ENCODE measurements around the gene PIEZO2. TPM values are rescaled to one million over a fixed set of nuclear protein-coding genes. Genes with fewer than 3 reads are reported as not detected.

PIEZO2 gene
- total RNA-seq, 4 donors from 2014 or later = 2.4 to 5.2 (median 3.3) TPM

DNA sequence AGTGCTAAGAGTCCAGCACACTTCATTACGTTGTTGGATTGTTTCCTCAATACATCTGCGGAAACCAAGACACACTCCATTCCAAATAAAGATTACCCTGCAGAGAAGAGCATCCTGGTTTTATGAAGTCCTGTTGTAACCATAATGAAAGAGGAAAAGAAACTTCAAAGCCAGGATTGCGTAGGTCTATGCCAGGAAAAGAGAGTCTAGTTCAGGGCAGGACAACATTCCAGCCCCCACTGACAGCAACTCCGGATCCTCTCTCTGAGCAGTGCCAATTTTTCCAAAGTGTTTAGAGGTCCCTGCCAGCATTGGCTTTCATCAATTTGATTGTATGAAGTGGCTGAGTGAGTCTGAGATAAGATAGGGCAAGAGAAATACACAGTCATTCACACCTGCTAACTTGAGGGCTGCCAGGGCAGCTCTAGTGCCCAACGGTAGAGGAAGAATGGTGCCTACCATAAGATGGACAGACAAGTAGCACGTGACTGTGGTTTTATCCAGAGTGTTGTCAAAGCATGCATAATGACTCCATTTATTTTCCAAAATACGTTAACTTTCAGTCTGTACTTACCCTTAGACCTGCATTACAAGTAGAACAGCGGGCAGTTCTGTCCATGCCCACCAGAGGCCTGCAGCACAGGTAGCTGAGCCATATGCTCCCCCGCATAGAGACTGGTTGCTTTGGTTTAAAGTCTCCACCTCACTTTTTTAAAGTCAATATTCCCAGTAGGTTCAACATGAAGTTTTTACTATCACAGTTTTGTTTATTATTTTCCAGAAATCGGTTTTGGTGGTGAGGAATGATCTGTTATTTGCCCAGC, 23.7 kb downstream of the PIEZO2 start:
- H3K27ac ChIP-seq (replicated peaks in 1 of 4) = no peak overlapping the region
- TF ChIP-seq EP300 (IDR thresholded peaks at IDR 0.05) = no peak
- TF ChIP-seq POLR2AphosphoS5 (IDR thresholded peaks at IDR 0.05) = no peak
- no peak for TF ChIP-seq POLR2A (IDR thresholded peaks at IDR 0.05; ENCODE audit: low read depth)
- TF ChIP-seq, protein P1, sequence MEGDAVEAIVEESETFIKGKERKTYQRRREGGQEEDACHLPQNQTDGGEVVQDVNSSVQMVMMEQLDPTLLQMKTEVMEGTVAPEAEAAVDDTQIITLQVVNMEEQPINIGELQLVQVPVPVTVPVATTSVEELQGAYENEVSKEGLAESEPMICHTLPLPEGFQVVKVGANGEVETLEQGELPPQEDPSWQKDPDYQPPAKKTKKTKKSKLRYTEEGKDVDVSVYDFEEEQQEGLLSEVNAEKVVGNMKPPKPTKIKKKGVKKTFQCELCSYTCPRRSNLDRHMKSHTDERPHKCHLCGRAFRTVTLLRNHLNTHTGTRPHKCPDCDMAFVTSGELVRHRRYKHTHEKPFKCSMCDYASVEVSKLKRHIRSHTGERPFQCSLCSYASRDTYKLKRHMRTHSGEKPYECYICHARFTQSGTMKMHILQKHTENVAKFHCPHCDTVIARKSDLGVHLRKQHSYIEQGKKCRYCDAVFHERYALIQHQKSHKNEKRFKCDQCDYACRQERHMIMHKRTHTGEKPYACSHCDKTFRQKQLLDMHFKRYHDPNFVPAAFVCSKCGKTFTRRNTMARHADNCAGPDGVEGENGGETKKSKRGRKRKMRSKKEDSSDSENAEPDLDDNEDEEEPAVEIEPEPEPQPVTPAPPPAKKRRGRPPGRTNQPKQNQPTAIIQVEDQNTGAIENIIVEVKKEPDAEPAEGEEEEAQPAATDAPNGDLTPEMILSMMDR (IDR thresholded peaks at IDR 0.05) = no peak
- no peak overlapping the region for H3K4me3 ChIP-seq
- H3K4me1 ChIP-seq = no peaks in the 10 kb centered on the region
- 64% methylated on average over 10 of the region's 10 CpGs for WGBS
- H3K36me3 ChIP-seq = no peaks in the 10 kb centered on the region
- H3K27me3 ChIP-seq = no peaks in the 10 kb centered on the region
- peak; percentile 39 for DNase-seq (ENCODE audit: extremely low spot score)
- peaks cover 0 to 14% (median 12%) of the 10 kb centered on the region in 4 donors for H3K9me3 ChIP-seq
- intact Hi-C loops (cut with DNase I) = no loop called here

DNA sequence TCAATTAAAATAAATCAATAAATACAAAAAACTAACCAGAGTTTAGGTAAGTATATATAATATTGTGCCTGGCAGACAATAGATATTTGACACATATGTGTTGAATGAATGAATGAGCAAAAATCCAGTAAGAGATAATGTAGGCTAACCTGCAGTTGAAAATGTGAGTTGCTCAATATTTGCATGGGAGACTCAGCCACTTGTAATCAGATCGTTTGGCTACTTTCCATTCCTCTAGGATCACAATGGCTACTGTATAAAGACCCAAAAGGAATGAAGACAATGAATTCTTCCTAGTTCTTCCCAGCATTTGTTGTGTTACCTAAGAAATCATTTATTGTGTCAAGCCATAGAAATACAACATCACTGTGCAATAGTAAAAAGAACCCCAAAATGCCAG, 25.3 kb downstream of the PIEZO2 start:
- Histone ChIP-seq H3K27me3 (no peaks in the 10 kb centered on the region), H3K4me1 (no peaks in the 10 kb centered on the region), H3K36me3 (no peaks in the 10 kb centered on the region), H3K4me3 (no peak overlapping the region), H3K9me3 (peaks cover 0 to 9% (median 5%) of the 10 kb centered on the region in 4 donors), H3K27ac (replicated peaks in 1 of 4) (no peak overlapping the region)
- no peak for DNase-seq (ENCODE audit: extremely low spot score)
- intact Hi-C loops (cut with DNase I) = no loop called here
- WGBS = 58% methylated on average over 1 of the region's 1 CpG
- TF ChIP-seq POLR2A (IDR thresholded peaks at IDR 0.05; ENCODE audit: low read depth) = no peak
- TF ChIP-seq POLR2AphosphoS5 (IDR thresholded peaks at IDR 0.05) = no peak
- no peak for TF ChIP-seq EP300 (IDR thresholded peaks at IDR 0.05)
- TF ChIP-seq, protein P1 (IDR thresholded peaks at IDR 0.05) = no peak

DNA sequence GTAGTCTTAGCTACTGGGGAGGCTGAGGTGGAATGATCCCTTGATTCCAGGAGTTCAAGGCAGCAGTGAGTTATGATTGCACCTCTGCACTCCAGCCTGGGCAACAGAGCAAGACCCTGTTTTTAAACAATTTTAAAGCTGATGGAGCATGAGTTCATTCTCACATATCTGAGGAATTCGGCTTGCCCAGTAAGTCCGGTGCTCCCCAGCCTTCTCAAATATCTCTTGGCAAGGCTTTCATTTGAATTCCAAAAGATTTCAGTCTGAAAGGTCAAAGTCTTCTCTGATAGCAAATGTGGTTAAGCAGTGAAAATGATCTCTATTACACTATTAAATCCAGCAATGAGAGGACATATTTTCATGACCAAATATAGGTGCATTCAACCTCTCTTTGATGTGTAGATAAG, 27.9 kb downstream of the PIEZO2 start:
- Histone ChIP-seq H3K9me3 (no peaks in the 10 kb centered on the region), H3K27me3 (no peaks in the 10 kb centered on the region), H3K36me3 (no peaks in the 10 kb centered on the region), H3K27ac (replicated peaks in 1 of 4) (no peak overlapping the region), H3K4me1 (no peaks in the 10 kb centered on the region), H3K4me3 (no peak overlapping the region)
- intact Hi-C loops (cut with DNase I) = no loop called here
- no peak for DNase-seq (ENCODE audit: extremely low spot score)
- no peak for TF ChIP-seq POLR2A (IDR thresholded peaks at IDR 0.05; ENCODE audit: low read depth)
- no peak for TF ChIP-seq EP300 (IDR thresholded peaks at IDR 0.05)
- TF ChIP-seq, protein P1 (IDR thresholded peaks at IDR 0.05) = no peak
- no peak for TF ChIP-seq POLR2AphosphoS5 (IDR thresholded peaks at IDR 0.05)
- 57% methylated on average over 2 of the region's 2 CpGs for WGBS

DNA sequence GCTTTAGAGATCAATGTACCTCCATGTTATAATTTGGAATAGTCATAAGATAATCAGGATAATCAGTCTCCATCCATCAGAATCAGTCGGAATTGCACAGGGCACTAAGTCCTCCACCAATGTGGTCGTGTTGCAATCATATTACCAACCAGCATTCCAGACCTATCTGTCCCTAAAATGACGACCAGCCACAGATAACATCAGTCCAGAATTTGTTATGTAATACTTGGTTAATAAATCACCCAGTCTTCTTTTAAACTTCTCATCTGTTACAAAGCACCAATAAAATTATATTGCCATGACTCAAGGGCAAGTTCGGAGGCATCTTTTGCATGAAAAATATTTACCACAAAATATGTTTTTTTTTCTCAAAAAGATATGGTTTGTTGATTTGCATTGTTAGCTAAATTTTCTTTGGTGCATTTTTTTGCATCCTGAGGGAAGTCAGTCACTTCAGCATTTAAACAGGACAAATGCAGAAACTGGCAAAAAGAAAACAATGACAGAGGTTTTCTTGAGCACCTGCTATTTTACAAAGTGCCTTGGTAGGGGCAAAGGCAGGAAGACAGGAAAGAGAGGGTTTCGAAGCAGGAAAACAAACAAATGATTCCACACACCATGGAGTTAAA, 29.3 kb downstream of the PIEZO2 start:
- Histone ChIP-seq H3K4me1 (no peaks in the 10 kb centered on the region), H3K36me3 (no peaks in the 10 kb centered on the region), H3K27me3 (no peaks in the 10 kb centered on the region), H3K4me3 (no peak overlapping the region), H3K27ac (replicated peaks in 1 of 4) (no peak overlapping the region), H3K9me3 (no peaks in the 10 kb centered on the region)
- 52% methylated on average over 5 of the region's 5 CpGs for WGBS
- peak; percentile 50 for DNase-seq (ENCODE audit: extremely low spot score)
- intact Hi-C loops (cut with DNase I) = no loop called here
- TF ChIP-seq POLR2AphosphoS5 (IDR thresholded peaks at IDR 0.05) = no peak
- no peak for TF ChIP-seq POLR2A (IDR thresholded peaks at IDR 0.05; ENCODE audit: low read depth)
- TF ChIP-seq EP300 (IDR thresholded peaks at IDR 0.05) = no peak
- TF ChIP-seq, protein P1 (IDR thresholded peaks at IDR 0.05) = no peak
